WTC11 (cell line): ENCODE data around the gene EXPH5. TPM values are rescaled to one million over a fixed set of nuclear protein-coding genes. Genes with fewer than 3 reads are reported as not detected.

ENCODE experiments used
- ATAC-seq: fragments of 200-7000 bp; cut with Tn5 transposase; 2 replicates; pipeline ENCODE4 v1.10.0; 2021; ENCODE audit warnings: mild to moderate bottlenecking, moderate library complexity
- CTCF ChIA-PET: fragments of 300-600 bp; sonication (Branson Sonifier 250); formaldehyde crosslinking; loops from one replicate; lab custom pipeline; 2021; ENCODE audit warnings: antibody characterized with exemption; lab: Charles Lee
- POLR2A ChIA-PET: fragments of 350-600 bp; sonication (Branson Sonifier 250); formaldehyde crosslinking; loops from one replicate; lab custom pipeline; 2021; ENCODE audit warnings: antibody characterized with exemption; lab: Charles Lee
- DNase-seq: peaks from one replicate; pipeline ENCODE4 v3.0.0; 2021; ENCODE audit warnings: low spot score
- H3K27ac Mint-ChIP-seq: 2 replicates; pipeline ENCODE4 v1.8.0; 2021; ENCODE audit warnings: mixed read lengths
- H3K27me3 Mint-ChIP-seq: 2 replicates; pipeline ENCODE4 v1.8.0; 2021; ENCODE audit warnings: low read depth, mild to moderate bottlenecking, moderate library complexity, mixed read lengths
- H3K36me3 Mint-ChIP-seq: 2 replicates; pipeline ENCODE4 v1.8.0; 2021; ENCODE audit warnings: mixed read lengths
- H3K4me1 Mint-ChIP-seq: 2 replicates; pipeline ENCODE4 v1.8.0; 2022; ENCODE audit warnings: mixed read lengths
- H3K4me3 Mint-ChIP-seq: 2 replicates; pipeline ENCODE4 v1.8.0; 2021; ENCODE audit warnings: mild to moderate bottlenecking, moderate library complexity, mixed read lengths
- H3K9me3 Mint-ChIP-seq: 2 replicates; pipeline ENCODE4 v1.8.0; 2021; ENCODE audit warnings: mixed read lengths
- CREB1 ChIP-seq: sonication (generic); formaldehyde crosslinking; IDR thresholded peaks from 2 replicates; pipeline ENCODE4 v1.8.0; 2023; ENCODE audit warnings: mild to moderate bottlenecking, missing genetic modification reagents
- ESRRA ChIP-seq: sonication (generic); formaldehyde crosslinking; IDR thresholded peaks from 2 replicates; pipeline ENCODE4 v1.8.1; 2022; ENCODE audit warnings: mild to moderate bottlenecking, missing genetic modification reagents, borderline replicate concordance
- ETV6 ChIP-seq: sonication (generic); formaldehyde crosslinking; IDR thresholded peaks from 2 replicates; pipeline ENCODE4 v1.8.1; 2022; ENCODE audit warnings: mild to moderate bottlenecking, missing genetic modification reagents
- GABPB1 ChIP-seq: sonication (generic); formaldehyde crosslinking; IDR thresholded peaks from 2 replicates; pipeline ENCODE4 v1.8.1; 2023; ENCODE audit warnings: mild to moderate bottlenecking, missing genetic modification reagents
- JUN ChIP-seq: sonication (generic); formaldehyde crosslinking; IDR thresholded peaks from 2 replicates; pipeline ENCODE4 v1.8.0; 2023; ENCODE audit warnings: mild to moderate bottlenecking, missing genetic modification reagents
- MXD4 ChIP-seq: fragments of 250-450 bp; sonication (Bioruptor Pico); IDR thresholded peaks from 2 replicates; pipeline ENCODE4 v1.8.0; 2021; ENCODE audit warnings: mild to moderate bottlenecking, moderate library complexity, borderline replicate concordance
- NR3C1 ChIP-seq: sonication (generic); formaldehyde crosslinking; conservative IDR thresholded peaks from 2 replicates; pipeline ENCODE4 v1.8.1; 2023; ENCODE audit warnings: low read depth, mild to moderate bottlenecking, missing genetic modification reagents
- RELA ChIP-seq: sonication (generic); formaldehyde crosslinking; IDR thresholded peaks from 2 replicates; pipeline ENCODE4 v1.8.1; 2022; ENCODE audit warnings: missing genetic modification reagents, mild to moderate bottlenecking, borderline replicate concordance
- TEAD1 ChIP-seq: sonication (generic); formaldehyde crosslinking; IDR thresholded peaks from 2 replicates; pipeline ENCODE4 v1.8.0; 2022; ENCODE audit warnings: mild to moderate bottlenecking, missing genetic modification reagents
- TEAD4 ChIP-seq: sonication (generic); formaldehyde crosslinking; IDR thresholded peaks from 2 replicates; pipeline ENCODE4 v1.8.0; 2022; ENCODE audit warnings: mild to moderate bottlenecking, missing genetic modification reagents
- ZBTB21 ChIP-seq: sonication (generic); formaldehyde crosslinking; IDR thresholded peaks from 2 replicates; pipeline ENCODE4 v1.8.1; 2023; ENCODE audit warnings: mild to moderate bottlenecking, missing genetic modification reagents, borderline replicate concordance
- ZNF121 ChIP-seq: sonication (generic); formaldehyde crosslinking; IDR thresholded peaks from 2 replicates; pipeline ENCODE4 v1.8.0; 2023; ENCODE audit warnings: missing genetic modification reagents
- ZNF138 ChIP-seq: sonication (generic); formaldehyde crosslinking; conservative IDR thresholded peaks from 2 replicates; pipeline ENCODE4 v1.8.1; 2022; ENCODE audit warnings: mild to moderate bottlenecking, moderate library complexity, missing genetic modification reagents
- total RNA-seq: library from RNA; stranded (reverse); gene quantifications from 3 replicates; pipeline ENCODE4 v1.2.3, GENCODE V29; 2021
- TF ChIP-seq, protein P1 (sequence below): fragments of 250-450 bp; sonication (Bioruptor Pico); IDR thresholded peaks from 2 replicates; pipeline ENCODE4 v1.9.0; 2021; ENCODE audit warnings: moderate library complexity, mild to moderate bottlenecking, inconsistent platforms, borderline replicate concordance
- TF ChIP-seq, protein P2 (sequence below): fragments of 250-450 bp; sonication (Bioruptor Pico); IDR thresholded peaks from 2 replicates; pipeline ENCODE4 v2.1.2; 2022; ENCODE audit warnings: mild to moderate bottlenecking, moderate library complexity
- TF ChIP-seq, protein P3 (sequence below): sonication (generic); formaldehyde crosslinking; IDR thresholded peaks from 2 replicates; pipeline ENCODE4 v1.8.0; 2023; ENCODE audit warnings: mild to moderate bottlenecking, missing genetic modification reagents
- TF ChIP-seq, protein P4 (sequence below): sonication (generic); formaldehyde crosslinking; IDR thresholded peaks from 2 replicates; pipeline ENCODE4 v1.8.1; 2023; ENCODE audit warnings: mild to moderate bottlenecking, moderate library complexity, missing genetic modification reagents
- TF ChIP-seq, protein P5 (sequence below): sonication (generic); formaldehyde crosslinking; IDR thresholded peaks from 2 replicates; pipeline ENCODE4 v1.8.1; 2023; ENCODE audit warnings: mild to moderate bottlenecking, missing genetic modification reagents, moderate library complexity
- TF ChIP-seq, protein P6 (sequence below): sonication (generic); formaldehyde crosslinking; IDR thresholded peaks from 2 replicates; pipeline ENCODE4 v1.8.0; 2022; ENCODE audit warnings: mild to moderate bottlenecking, missing genetic modification reagents

The EXPH5 gene
- total RNA-seq, 1 experiment from 2014 or later = 11.2 TPM

DNA sequence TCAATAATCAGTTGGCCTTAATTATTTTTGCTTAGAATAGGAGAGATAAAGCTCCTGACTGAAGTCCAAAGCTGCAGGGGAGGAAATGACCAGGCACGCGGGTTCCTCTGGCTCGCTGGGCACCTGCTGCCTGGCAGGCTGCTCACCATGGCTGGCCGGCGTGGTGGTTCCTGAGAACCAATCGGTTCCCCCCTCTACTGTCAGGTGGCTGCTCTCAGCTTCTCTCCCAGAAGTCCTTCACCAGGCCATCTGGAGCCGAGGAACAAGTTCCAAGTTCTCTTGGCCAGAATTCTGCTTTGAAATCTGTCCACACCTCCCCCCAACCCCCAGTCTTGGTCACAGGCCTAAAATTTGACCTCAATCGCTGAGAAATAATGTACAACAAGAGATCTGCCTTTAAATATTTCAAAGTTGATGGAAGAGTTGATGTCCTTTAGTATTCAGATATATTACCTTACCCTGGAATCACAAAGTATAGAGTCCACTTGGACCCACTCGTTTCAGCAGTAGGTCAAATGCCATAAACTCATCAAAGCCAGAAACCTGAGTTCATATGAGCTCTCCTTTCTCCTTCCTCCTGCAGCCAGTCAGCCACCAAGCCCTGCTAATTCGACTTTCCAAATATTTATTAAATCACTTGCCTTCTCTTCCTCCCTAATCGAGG is 25.2 kb downstream of the EXPH5 start:
- POLR2A ChIA-PET = no interaction called here
- peaks cover 2% of the 10 kb centered on the region; the same call in 1 of the 2 replicates for H3K36me3 Mint-ChIP-seq
- H3K4me3 Mint-ChIP-seq = no peak overlapping the region
- no peaks in the 10 kb centered on the region for H3K27me3 Mint-ChIP-seq
- H3K9me3 Mint-ChIP-seq = no peaks in the 10 kb centered on the region
- CTCF ChIA-PET = no interaction called here
- no peak for ATAC-seq
- H3K27ac Mint-ChIP-seq = no peak overlapping the region; the same call in 1 of the 2 replicates
- H3K4me1 Mint-ChIP-seq = peaks cover 20% of the 10 kb centered on the region
- TF ChIP-seq ETV6 (CRISPR knock-in tag) (no peak), JUN (no peak), ZNF121 (CRISPR knock-in tag) (no peak), MXD4 (no peak), TEAD1 (CRISPR knock-in tag) (no peak), ZNF138 (CRISPR knock-in tag) (no peak), RELA (CRISPR knock-in tag) (no peak), CREB1 (CRISPR knock-in tag) (no peak), NR3C1 (CRISPR knock-in tag) (no peak), ESRRA (CRISPR knock-in tag) (no peak), GABPB1 (CRISPR knock-in tag) (no peak), ZBTB21 (CRISPR knock-in tag) (no peak), TEAD4 (CRISPR knock-in tag) (no peak)
- TF ChIP-seq, protein P1, sequence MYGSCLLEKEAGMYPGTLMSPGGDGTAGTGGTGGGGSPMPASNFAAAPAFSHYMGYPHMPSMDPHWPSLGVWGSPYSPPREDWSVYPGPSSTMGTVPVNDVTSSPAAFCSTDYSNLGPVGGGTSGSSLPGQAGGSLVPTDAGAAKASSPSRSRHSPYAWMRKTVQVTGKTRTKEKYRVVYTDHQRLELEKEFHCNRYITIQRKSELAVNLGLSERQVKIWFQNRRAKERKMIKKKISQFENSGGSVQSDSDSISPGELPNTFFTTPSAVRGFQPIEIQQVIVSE (CRISPR knock-in tag) = no peak
- TF ChIP-seq, protein P2, sequence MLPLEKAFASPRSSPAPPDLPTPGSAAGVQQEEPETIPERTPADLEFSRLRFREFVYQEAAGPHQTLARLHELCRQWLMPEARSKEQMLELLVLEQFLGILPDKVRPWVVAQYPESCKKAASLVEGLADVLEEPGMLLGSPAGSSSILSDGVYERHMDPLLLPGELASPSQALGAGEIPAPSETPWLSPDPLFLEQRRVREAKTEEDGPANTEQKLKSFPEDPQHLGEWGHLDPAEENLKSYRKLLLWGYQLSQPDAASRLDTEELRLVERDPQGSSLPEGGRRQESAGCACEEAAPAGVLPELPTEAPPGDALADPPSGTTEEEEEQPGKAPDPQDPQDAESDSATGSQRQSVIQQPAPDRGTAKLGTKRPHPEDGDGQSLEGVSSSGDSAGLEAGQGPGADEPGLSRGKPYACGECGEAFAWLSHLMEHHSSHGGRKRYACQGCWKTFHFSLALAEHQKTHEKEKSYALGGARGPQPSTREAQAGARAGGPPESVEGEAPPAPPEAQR (CRISPR knock-in tag) = no peak
- TF ChIP-seq, protein P3, sequence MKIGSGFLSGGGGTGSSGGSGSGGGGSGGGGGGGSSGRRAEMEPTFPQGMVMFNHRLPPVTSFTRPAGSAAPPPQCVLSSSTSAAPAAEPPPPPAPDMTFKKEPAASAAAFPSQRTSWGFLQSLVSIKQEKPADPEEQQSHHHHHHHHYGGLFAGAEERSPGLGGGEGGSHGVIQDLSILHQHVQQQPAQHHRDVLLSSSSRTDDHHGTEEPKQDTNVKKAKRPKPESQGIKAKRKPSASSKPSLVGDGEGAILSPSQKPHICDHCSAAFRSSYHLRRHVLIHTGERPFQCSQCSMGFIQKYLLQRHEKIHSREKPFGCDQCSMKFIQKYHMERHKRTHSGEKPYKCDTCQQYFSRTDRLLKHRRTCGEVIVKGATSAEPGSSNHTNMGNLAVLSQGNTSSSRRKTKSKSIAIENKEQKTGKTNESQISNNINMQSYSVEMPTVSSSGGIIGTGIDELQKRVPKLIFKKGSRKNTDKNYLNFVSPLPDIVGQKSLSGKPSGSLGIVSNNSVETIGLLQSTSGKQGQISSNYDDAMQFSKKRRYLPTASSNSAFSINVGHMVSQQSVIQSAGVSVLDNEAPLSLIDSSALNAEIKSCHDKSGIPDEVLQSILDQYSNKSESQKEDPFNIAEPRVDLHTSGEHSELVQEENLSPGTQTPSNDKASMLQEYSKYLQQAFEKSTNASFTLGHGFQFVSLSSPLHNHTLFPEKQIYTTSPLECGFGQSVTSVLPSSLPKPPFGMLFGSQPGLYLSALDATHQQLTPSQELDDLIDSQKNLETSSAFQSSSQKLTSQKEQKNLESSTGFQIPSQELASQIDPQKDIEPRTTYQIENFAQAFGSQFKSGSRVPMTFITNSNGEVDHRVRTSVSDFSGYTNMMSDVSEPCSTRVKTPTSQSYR (CRISPR knock-in tag) = no peak
- TF ChIP-seq, protein P4, sequence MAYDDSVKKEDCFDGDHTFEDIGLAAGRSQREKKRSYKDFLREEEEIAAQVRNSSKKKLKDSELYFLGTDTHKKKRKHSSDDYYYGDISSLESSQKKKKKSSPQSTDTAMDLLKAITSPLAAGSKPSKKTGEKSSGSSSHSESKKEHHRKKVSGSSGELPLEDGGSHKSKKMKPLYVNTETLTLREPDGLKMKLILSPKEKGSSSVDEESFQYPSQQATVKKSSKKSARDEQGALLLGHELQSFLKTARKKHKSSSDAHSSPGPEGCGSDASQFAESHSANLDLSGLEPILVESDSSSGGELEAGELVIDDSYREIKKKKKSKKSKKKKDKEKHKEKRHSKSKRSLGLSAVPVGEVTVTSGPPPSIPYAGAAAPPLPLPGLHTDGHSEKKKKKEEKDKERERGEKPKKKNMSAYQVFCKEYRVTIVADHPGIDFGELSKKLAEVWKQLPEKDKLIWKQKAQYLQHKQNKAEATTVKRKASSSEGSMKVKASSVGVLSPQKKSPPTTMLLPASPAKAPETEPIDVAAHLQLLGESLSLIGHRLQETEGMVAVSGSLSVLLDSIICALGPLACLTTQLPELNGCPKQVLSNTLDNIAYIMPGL = no peak
- TF ChIP-seq, protein P5, sequence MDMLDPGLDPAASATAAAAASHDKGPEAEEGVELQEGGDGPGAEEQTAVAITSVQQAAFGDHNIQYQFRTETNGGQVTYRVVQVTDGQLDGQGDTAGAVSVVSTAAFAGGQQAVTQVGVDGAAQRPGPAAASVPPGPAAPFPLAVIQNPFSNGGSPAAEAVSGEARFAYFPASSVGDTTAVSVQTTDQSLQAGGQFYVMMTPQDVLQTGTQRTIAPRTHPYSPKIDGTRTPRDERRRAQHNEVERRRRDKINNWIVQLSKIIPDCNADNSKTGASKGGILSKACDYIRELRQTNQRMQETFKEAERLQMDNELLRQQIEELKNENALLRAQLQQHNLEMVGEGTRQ (CRISPR knock-in tag) = no peak
- TF ChIP-seq, protein P6, sequence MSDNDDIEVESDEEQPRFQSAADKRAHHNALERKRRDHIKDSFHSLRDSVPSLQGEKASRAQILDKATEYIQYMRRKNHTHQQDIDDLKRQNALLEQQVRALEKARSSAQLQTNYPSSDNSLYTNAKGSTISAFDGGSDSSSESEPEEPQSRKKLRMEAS = no peak
- DNase-seq = no peak
